HG03460 (cell line): ENCODE results near the gene ASB1.
"Not testable (repeated sequence)": the region's sequence is repeated elsewhere in the genome, so short reads cannot be mapped to it uniquely, and the experiment has no call there.

Experiments
- ATAC-seq: cut with Tn5 transposase; IDR thresholded peaks from one replicate; pipeline ENCODE4 v1.9.1; 2021; ENCODE audit not compliant: unreplicated experiment

ASB1 gene

GRCh38 chr2:238403632-238404405, 22.9 kb upstream of the ASB1 start:
- no peak for ATAC-seq

GRCh38 chr2:238404406-238405216, 22.1 kb upstream of the ASB1 start:
- ATAC-seq: no peak

- ATAC-seq: not testable (repeated sequence)
Measured at GRCh38 chr2:238405217-238405555, 21.5 kb upstream of the ASB1 start.

GRCh38 chr2:238406221-238406997, 20.3 kb upstream of the ASB1 start:
- no peak for ATAC-seq

- no peak for ATAC-seq
Measured at GRCh38 chr2:238406998-238407285, 19.8 kb upstream of the ASB1 start.

GRCh38 chr2:238407566-238407965, 19.2 kb upstream of the ASB1 start:
- no peak for ATAC-seq

- ATAC-seq: no peak
Measured at GRCh38 chr2:238408615-238409340, 17.9 kb upstream of the ASB1 start.

GRCh38 chr2:238409341-238410199, 17.2 kb upstream of the ASB1 start:
- no peak for ATAC-seq

GRCh38 chr2:238412067-238412767, 14.5 kb upstream of the ASB1 start:
- ATAC-seq: no peak

- no peak for ATAC-seq
Measured at GRCh38 chr2:238413368-238413767, 13.4 kb upstream of the ASB1 start.

GRCh38 chr2:238415036-238415764, 11.5 kb upstream of the ASB1 start:
- ATAC-seq: no peak

GRCh38 chr2:238415893-238416292, 10.8 kb upstream of the ASB1 start:
- no peak for ATAC-seq

- no peak for ATAC-seq
Measured at GRCh38 chr2:238418196-238418998, 8.3 kb upstream of the ASB1 start.

- no peak for ATAC-seq
Measured at GRCh38 chr2:238418999-238419546, 7.7 kb upstream of the ASB1 start.

GRCh38 chr2:238420442-238420841, 6.3 kb upstream of the ASB1 start:
- no peak for ATAC-seq

- no peak for ATAC-seq
Measured at GRCh38 chr2:238420878-238421694, 5.6 kb upstream of the ASB1 start.

GRCh38 chr2:238421695-238422035, 5.1 kb upstream of the ASB1 start:
- no peak for ATAC-seq
